SKM-1 treated with dmso at 0.1 percent for 144 hours (cell line): ENCODE data around the gene XRCC6.
"Not testable (repeated sequence)": the region's sequence is repeated elsewhere in the genome, so short reads cannot be mapped to it uniquely, and the experiment has no call there.

ENCODE experiments used
- DNase-seq: peaks from one replicate; lab custom pipeline; 2025; ENCODE audit not compliant: unreplicated experiment; lab: John Stamatoyannopoulos, UW

Gene XRCC6

DNA sequence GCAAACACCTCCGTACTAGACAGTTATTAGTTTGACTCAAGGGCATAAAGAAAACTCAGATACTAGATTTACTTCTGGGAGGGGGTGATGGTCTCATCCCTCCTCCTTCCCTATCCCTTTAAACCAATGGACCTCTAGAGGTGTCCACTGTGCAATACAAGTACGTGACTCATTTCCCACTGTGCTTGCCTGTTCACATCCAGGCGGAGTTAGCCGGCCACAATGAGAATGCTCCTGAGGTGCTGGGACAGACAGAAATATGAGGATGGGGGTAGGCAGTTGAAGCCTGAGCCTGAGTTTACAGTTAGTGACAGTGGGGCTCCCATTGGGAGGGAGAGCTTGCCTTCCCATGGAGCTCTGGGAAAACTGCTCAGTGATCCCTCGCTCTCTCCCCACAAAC is 23.0 kb upstream of the XRCC6 start:
- DNase-seq = no peak

DNA sequence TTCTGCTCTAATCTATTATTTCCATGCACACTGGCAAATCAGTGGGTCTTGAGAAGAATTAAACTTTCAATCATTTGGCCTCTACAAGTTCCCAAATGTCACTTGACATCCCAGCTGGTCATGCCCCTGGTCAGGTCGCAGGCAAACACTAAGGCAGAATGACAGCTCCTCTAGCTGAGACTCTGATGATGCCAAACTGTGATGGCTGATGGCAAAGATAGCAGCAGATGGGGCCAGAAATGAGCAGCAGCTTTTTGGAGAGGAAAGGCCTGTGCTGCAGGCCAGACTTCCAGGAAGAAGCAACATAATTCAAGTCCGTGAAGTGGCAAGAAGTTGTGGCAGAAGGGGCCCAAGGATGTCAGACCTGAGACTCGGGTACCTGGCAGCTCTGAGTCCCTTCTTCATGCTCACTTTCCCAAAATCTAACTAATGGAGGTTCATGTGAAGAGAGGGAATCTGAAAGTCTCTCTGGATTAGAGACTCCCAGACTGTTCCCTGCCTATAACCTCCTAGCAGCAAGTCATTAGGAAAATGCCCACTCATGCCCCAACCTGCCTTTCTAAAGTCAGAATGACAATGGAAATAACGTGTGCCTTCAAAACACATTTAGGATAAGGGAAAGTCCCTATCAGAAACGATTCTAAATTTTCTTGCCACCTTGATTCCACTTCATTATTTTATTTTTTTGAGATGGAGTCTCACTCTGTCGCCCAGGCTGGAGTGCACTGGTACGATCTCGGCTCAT is 22.0 kb upstream of the XRCC6 start:
- DNase-seq = no peak

DNA sequence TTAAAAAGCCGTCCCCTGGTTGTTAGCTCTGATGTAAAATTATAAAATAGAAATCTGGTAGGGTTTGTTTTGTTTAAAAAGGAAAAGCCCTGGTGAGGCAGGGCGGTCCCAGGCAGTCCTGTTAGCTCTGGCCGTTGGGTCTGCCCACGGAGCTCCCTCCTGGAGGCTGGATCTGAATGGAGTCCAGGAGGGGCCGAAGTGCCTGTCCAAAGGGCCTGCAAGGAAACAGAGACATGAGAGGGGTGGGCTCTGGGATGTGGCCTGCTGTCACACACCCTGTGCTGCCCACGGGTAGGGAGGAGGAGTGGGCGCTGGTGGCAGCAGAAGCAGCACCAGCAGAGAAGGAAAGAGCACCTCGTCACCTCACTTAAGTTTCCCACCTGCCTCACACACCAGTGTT is 20.1 kb upstream of the XRCC6 start:
- DNase-seq = no peak

DNA sequence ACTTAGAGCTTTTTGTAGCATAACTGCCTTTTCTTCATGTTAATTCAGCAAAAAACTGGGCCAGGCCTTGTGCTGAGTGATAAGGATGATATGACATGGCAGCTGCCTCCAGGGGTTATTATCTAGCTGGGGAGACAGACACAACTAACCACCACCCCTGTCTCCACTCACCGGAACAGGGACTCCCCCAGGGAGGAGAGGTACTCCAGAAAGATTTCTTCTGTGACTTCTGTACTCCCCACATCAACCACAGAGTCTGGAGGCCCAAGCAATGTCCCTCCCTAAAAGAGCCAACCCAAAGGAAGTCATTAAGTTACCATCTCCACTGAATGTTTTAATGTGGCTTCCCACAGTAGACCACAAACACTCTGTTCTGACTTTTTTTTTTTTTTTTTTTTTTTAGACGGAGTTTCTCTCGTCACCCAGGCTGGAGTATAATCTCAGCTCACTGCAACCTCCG is 17.2 kb upstream of the XRCC6 start:
- DNase-seq = no peak

DNA sequence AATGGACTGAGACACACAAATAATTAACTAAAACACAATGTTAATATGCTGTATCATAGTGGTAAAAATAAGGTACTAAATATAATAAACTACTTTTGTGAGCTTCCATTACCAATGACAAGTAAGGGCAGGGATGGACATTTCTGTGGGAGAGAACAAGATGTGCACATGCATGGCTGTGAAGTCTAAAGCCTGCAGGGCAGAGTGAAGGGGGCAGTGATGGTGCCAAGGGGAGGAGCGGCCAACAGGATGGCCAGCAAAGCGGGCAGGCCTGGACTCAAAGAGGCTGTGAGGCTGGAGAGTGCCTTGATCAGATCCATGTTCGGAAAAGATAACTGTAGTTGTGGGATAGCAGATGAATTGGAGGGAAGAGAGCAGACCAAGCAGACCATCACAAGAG is 12.7 kb upstream of the XRCC6 start:
- DNase-seq = no peak

- DNase-seq = no peak
These were observed 8.3 kb upstream of the XRCC6 start for GRCh38 chr22:41612603-41613306.

GRCh38 chr22:41613456-41613855 is 7.6 kb upstream of the XRCC6 start:
- DNase-seq = no peak

GRCh38 chr22:41619979-41620588 is 1.0 kb upstream of the XRCC6 start:
- peak; percentile 5 for DNase-seq

DNA sequence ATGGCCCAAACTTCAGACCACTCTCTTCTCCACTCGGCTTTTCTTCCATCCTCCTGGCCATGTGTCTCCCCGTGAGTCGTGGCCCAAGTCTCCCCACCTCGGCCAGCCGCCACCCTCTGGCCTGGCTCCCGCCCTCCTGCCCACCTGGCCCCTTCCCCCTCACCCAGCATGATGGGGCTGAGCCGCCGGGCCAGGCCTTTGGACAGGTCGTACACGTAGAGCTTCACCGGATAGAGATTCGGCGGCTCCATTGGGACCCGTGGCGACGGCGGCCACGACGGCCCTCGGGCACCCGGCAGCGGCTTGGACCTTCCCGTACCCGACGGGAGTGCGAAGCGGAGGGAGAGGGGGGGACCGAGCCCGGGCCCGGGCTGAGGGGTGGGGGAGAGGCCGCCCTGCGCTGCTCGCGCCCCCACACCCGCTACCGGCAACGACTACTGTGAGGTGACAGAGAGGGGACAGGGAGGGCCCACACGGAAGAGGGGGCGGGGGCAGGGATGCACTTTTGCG is 451 bp upstream of the XRCC6 start, which contains the start of gene DESI1:
Gene DESI1, minus strand, starts transcription at position 455 of the 510 bp plus-strand sequence. Its CDS starts 204 bp downstream, at position 251.
- DNase-seq = no peak

GRCh38 chr22:41621911-41622179 is 750 bp downstream of the XRCC6 start:
- DNase-seq = no peak

DNA sequence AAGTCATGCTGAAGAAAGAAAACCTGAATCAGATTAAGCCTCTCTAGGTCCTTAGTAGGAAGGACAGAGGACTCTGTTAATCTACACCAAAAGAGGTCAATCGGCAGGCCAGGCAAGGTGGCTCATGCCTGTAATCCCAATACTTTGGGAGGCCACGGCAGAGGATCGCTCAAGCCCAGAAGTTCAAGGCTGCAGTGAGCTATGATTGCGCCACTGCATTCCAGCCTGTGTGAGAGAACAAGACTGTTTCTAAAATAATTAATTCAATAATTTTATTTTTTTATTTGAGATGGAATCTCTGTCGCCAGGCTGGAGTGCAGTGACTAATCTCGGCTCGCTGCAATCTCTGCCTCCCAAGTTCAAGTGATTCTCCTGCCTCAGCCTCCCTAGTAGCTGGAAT is 4.5 kb downstream of the XRCC6 start:
- DNase-seq = no peak

DNA sequence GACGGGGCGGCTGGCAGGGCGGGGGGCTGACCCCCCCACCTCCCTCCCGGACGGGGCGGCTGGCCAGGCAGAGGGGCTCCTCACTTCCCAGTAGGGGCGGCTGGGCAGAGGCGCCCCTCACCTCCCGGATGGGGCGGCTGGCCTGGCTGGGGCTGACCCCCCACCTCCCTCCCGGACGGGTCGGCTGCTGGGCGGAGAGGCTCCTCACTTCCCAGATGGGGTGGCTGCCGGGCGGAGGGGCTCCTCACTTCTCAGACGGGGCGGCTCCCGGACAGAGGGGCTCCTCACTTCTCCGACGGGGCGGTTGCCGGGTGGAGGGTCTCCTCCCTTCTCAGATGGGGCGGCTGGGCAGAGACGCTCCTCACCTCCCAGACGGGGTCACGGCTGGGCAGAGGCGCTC is 10.0 kb downstream of the XRCC6 start:
- DNase-seq = not testable (repeated sequence)

DNA sequence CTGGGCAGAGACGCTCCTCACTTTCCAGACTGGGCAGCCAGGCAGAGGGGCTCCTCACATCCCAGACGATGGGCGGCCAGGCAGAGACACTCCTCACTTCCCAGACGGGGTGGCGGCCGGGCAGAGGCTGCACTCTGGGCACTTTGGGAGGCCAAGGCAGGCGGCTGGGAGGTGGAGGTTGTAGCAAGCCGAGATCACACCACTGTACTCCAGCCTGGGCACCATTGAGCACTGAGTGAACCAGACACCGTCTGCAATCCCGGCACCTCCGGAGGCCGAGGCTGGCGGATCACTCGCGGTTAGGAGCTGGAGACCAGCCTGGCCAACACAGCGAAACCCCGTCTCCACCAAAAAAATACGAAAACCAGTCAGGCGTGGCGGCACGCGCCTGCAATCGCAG is 10.5 kb downstream of the XRCC6 start:
- not testable (repeated sequence) for DNase-seq

DNA sequence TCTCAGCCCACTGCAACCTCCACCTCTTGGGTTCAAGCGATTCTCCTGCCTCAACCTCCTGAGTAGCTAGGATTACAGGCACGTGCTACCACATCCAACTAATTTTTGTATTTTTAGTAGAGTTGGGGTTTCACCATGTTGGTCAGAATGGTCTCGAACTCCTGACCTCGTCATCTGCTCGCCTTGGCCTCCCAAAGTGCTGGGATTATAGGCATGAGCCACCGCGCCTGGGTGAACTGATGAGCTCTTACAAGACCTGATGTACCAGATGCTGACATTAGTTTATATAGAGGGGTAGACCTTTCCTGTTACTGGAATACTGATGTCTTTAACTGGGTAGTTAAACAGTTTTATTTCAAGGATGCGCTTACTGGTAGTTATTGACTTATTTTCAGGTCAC is 13.5 kb downstream of the XRCC6 start:
- not testable (repeated sequence) for DNase-seq

- no peak for DNase-seq
These were observed 15.4 kb downstream of the XRCC6 start for GRCh38 chr22:41636467-41636866.

DNA sequence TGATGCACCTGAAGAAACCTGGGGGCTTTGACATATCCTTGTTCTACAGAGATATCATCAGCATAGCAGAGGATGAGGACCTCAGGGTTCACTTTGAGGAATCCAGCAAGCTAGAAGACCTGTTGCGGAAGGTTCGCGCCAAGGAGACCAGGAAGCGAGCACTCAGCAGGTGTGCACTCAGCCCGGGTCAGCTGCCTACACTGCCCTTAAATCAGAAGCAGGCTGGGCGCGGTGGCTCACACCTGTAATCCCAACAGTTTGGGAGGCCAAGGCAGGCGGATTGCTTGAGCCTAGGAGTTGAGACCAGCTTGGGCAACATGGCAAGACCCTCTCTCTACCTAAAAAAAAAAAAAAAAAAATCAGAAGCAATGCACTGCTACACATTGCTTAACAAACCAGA is 16.5 kb downstream of the XRCC6 start:
- DNase-seq = not testable (repeated sequence)

GRCh38 chr22:41638124-41638523 is 17.0 kb downstream of the XRCC6 start:
- no peak for DNase-seq

GRCh38 chr22:41638748-41639147 is 17.7 kb downstream of the XRCC6 start:
- DNase-seq = no peak

- no peak for DNase-seq
These were observed 20.8 kb downstream of the XRCC6 start for GRCh38 chr22:41641854-41642253.

DNA sequence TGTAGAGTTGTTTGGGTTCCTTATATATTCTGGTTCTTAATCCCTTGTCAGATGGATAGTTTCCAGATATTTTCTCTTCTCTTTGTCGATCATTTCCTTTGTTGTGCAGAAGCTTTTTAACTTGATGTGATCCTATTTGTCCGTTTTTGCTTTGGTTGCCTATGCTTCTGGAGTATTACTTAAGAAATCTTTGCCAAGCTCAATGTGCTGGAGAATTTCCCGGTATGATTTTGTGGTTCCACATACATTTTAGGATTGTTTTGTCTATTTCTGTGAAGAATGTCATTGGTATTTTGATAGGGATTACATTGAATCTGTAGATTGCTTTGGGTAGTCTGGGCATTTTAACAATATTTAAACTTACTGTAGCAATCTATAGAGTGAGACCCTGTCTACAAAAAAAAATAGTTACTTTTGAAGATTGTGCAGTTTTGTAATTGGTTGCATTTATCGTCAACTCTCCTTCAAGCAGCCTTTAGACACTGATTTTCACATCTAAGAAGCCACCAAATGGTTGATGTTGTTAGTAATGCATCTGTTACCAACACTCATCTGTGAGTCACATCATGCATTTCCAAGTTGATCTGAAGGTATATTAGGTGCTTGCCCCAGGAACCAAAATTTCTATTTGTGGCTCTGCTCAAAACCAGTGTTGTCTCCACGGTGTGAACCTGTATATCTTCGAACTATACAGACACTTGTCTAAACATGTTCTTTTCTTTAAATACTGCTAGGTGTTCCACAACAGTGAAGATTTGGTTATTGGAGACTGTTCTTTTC is 21.4 kb downstream of the XRCC6 start:
- DNase-seq = no peak

- DNase-seq = no peak
These were observed 26.7 kb downstream of the XRCC6 start for GRCh38 chr22:41647771-41648170.
